ENCODE measurements around the gene SYNPO2. TPM values are rescaled to one million over a fixed set of nuclear protein-coding genes. Genes with fewer than 3 reads are reported as not detected.

Gene SYNPO2, protein sequence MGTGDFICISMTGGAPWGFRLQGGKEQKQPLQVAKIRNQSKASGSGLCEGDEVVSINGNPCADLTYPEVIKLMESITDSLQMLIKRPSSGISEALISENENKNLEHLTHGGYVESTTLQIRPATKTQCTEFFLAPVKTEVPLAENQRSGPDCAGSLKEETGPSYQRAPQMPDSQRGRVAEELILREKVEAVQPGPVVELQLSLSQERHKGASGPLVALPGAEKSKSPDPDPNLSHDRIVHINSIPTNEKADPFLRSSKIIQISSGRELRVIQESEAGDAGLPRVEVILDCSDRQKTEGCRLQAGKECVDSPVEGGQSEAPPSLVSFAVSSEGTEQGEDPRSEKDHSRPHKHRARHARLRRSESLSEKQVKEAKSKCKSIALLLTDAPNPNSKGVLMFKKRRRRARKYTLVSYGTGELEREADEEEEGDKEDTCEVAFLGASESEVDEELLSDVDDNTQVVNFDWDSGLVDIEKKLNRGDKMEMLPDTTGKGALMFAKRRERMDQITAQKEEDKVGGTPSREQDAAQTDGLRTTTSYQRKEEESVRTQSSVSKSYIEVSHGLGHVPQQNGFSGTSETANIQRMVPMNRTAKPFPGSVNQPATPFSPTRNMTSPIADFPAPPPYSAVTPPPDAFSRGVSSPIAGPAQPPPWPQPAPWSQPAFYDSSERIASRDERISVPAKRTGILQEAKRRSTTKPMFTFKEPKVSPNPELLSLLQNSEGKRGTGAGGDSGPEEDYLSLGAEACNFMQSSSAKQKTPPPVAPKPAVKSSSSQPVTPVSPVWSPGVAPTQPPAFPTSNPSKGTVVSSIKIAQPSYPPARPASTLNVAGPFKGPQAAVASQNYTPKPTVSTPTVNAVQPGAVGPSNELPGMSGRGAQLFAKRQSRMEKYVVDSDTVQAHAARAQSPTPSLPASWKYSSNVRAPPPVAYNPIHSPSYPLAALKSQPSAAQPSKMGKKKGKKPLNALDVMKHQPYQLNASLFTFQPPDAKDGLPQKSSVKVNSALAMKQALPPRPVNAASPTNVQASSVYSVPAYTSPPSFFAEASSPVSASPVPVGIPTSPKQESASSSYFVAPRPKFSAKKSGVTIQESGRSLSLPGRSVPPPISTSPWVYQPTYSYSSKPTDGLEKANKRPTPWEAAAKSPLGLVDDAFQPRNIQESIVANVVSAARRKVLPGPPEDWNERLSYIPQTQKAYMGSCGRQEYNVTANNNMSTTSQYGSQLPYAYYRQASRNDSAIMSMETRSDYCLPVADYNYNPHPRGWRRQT
- total RNA-seq, result 1 to 10 TPM in 3 of 5 donors, under 1 TPM in 2; 0.21 to 1.6 (median 1.2) TPM
- total RNA-seq (2013), result 1.4 TPM
- 0.99 to 8.7 (median 2.9) reads per million in 29 experiments for total RNA-seq

GRCh38 chr4:118888666-118889311 is at the start of gene SYNPO2:
TSS of gene SYNPO2 (plus strand) at chr4:118888854. CDS start at chr4:118889037, 183 bp downstream.
- 5% methylated on average over 26 of the region's 29 CpGs for WGBS (ENCODE audit: insufficient coverage)
- Mint-ChIP-seq H3K4me3 (peak within 1 kb of the TSS; percentile 43 to 81 (median 73)), H3K9me3 (no peaks in the 10 kb centered on the region), H3K27me3 (peaks cover 31 to 33% of the 10 kb centered on the region in 2 donors), H3K36me3 (no peaks in the 10 kb centered on the region), H3K27ac (peak within 1 kb of the TSS in 1 of 2 donors; percentile 55), H3K4me1 (peaks cover 14 to 20% (median 19%) of the 10 kb centered on the region in 3 donors)
- DNase-seq (peak in 13 of 35 experiments; percentile 2 to 29 (median 9)), ATAC-seq (replicated peaks in 1 of 4) (peak; percentile 65 to 78 (median 74))
- CTCF ChIA-PET, result interaction anchor here (1.1 to 5.6 kb wide), 2 partner anchors 117 to 118 kb away, joined by 5 to 53 read pairs; no protein-coding TSS in a partner anchor
- H3K4me3 ChIP-seq (ENCODE audit: control insufficient read depth in 1 of 2, extremely low read depth in 1 of 2, low read length in 1 of 2), result peak within 1 kb of the TSS in 1 of 2 donors; percentile 55
- POLR2A ChIA-PET, result no interaction called here
- peaks cover 0 to 8% of the 10 kb centered on the region in 2 experiments for H3K4me1 ChIP-seq (ENCODE audit: control insufficient read depth in 1 of 2, extremely low read depth in 1 of 2, insufficient read depth in 2 of 2, low read length in 2 of 2)
- no peaks in the 10 kb centered on the region for H3K9me3 ChIP-seq
- H3K36me3 ChIP-seq (ENCODE audit: control insufficient read depth in 2 of 2, extremely low read depth in 1 of 2, insufficient read depth in 1 of 2, low read length in 1 of 2), result no peaks in the 10 kb centered on the region
- peaks cover 3 to 9% of the 10 kb centered on the region in 2 experiments for H3K27me3 ChIP-seq (replicated peaks in 1 of 2; ENCODE audit: control insufficient read depth in 2 of 2, extremely low read depth in 1 of 2, insufficient read depth in 2 of 2, low read length in 1 of 2)
- no peak within 1 kb of the TSS for H3K27ac ChIP-seq (ENCODE audit: low read length)

DNA sequence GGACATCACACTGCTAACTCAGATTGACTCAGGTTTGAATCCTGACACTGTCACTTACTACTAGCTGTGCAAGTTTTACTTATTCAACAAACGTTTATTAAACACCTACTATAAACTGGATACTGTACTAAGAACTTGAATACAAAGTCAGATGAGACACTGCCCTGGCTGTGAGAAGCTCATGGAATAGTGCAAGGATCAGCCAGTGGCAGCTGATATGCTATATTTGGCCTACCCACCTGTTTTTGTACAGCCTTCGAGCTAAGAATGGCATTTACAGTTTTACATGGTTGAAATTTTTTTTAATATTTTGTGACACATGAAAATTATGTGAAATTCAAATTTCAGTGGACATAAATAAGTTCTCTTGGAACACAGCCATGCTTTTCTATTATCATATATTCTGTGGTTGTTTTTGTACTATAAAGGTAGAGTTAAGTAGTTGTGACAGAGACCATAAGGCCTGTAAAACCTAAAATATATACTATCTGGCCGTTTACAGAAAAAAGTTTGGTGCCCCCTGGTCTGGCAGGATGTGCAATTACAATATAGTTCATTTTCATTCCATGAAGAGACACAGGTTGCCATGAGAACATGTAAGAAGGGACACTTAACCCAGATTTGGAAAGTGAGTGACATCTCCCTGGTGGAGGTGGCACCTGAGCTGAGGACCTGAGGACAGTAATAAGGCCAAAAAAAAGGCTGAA is 49.3 kb upstream of the SYNPO2 start:
- no peaks in the 10 kb centered on the region for H3K9me3 ChIP-seq
- H3K4me1 ChIP-seq (ENCODE audit: control insufficient read depth in 1 of 2, extremely low read depth in 1 of 2, insufficient read depth in 2 of 2, low read length in 2 of 2), result peaks cover 2 to 9% of the 10 kb centered on the region in 2 experiments
- no peak overlapping the region for H3K27ac ChIP-seq (ENCODE audit: low read length)
- WGBS (ENCODE audit: insufficient coverage), result 33% methylated on average over 1 of the region's 3 CpGs
- ChIA-PET CTCF (interaction anchor here in 1 of 2 donors (1.1 kb wide), 1 partner anchor 202 kb away, joined by 3 read pairs; no protein-coding TSS in a partner anchor), POLR2A (interaction anchor here in 1 of 2 donors (0.6 kb wide), 1 partner anchor 23 kb away, joined by 3 read pairs; no protein-coding TSS in a partner anchor)
- no peak for DNase-seq
- H3K4me1 Mint-ChIP-seq, result peaks cover 12 to 16% (median 15%) of the 10 kb centered on the region in 3 donors
- no peak overlapping the region for H3K4me3 Mint-ChIP-seq
- no peak for ATAC-seq (replicated peaks in 1 of 4)
- no peaks in the 10 kb centered on the region for H3K36me3 ChIP-seq (ENCODE audit: control insufficient read depth in 2 of 2, extremely low read depth in 1 of 2, insufficient read depth in 1 of 2, low read length in 1 of 2)
- H3K27me3 Mint-ChIP-seq, result peaks cover 0 to 3% of the 10 kb centered on the region in 2 donors
- no peaks in the 10 kb centered on the region for H3K36me3 Mint-ChIP-seq
- no peak overlapping the region for H3K4me3 ChIP-seq (ENCODE audit: control insufficient read depth in 1 of 2, extremely low read depth in 1 of 2, low read length in 1 of 2)
- H3K27ac Mint-ChIP-seq, result no peak overlapping the region
- H3K9me3 Mint-ChIP-seq, result no peaks in the 10 kb centered on the region
- H3K27me3 ChIP-seq (replicated peaks in 1 of 2; ENCODE audit: control insufficient read depth in 2 of 2, extremely low read depth in 1 of 2, insufficient read depth in 2 of 2, low read length in 1 of 2), result no peaks in the 10 kb centered on the region

- no peak overlapping the region for H3K4me3 ChIP-seq (ENCODE audit: control insufficient read depth in 1 of 2, extremely low read depth in 1 of 2, low read length in 1 of 2)
- Mint-ChIP-seq H3K36me3 (no peaks in the 10 kb centered on the region), H3K9me3 (no peaks in the 10 kb centered on the region), H3K4me3 (no peak overlapping the region), H3K27ac (no peak overlapping the region), H3K27me3 (peaks cover 0 to 6% of the 10 kb centered on the region in 2 donors), H3K4me1 (no peaks in the 10 kb centered on the region)
- H3K27ac ChIP-seq (ENCODE audit: low read length), result no peak overlapping the region
- ChIA-PET POLR2A (no interaction called here), CTCF (no interaction called here)
- no peak for DNase-seq
- no peaks in the 10 kb centered on the region for H3K9me3 ChIP-seq
- H3K36me3 ChIP-seq (ENCODE audit: control insufficient read depth in 2 of 2, extremely low read depth in 1 of 2, insufficient read depth in 1 of 2, low read length in 1 of 2), result no peaks in the 10 kb centered on the region
- no peaks in the 10 kb centered on the region for H3K27me3 ChIP-seq (replicated peaks in 1 of 2; ENCODE audit: control insufficient read depth in 2 of 2, extremely low read depth in 1 of 2, insufficient read depth in 2 of 2, low read length in 1 of 2)
- H3K4me1 ChIP-seq (ENCODE audit: control insufficient read depth in 1 of 2, extremely low read depth in 1 of 2, insufficient read depth in 2 of 2, low read length in 2 of 2), result no peaks in the 10 kb centered on the region
- WGBS (ENCODE audit: insufficient coverage), result no CpG with 5 or more reads among the region's 3 CpGs
- ATAC-seq (replicated peaks in 1 of 4), result no peak
Measured at GRCh38 chr4:118842055-118842454, 46.6 kb upstream of the SYNPO2 start.

DNA sequence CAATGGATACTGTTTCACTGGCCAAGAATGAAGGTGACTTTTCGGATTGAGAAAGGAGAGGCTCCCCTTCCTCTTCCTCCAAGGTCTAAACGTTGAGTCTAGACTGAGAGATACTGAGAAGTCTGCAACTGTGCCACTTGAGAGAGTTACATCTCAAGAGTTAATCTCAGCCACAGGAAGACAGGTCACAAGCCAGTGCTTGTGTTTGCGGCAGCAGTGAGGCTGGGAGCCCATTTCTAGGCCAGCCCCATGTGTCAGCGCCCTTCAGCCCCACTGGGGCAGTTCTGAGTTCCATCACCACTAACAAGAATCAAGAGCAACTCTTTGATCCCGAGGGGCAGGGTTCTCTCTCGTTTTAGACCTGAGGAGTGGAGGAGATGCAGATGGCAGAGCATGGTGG is 45.4 kb upstream of the SYNPO2 start:
- Mint-ChIP-seq H3K4me1 (no peaks in the 10 kb centered on the region), H3K4me3 (no peak overlapping the region)

GRCh38 chr4:118845552-118846050 is 43.1 kb upstream of the SYNPO2 start:
- no peak for DNase-seq
- H3K4me1 ChIP-seq (ENCODE audit: control insufficient read depth in 1 of 2, extremely low read depth in 1 of 2, insufficient read depth in 2 of 2, low read length in 2 of 2), result peaks cover under 1 to 5% of the 10 kb centered on the region in 2 experiments
- no peaks in the 10 kb centered on the region for H3K36me3 Mint-ChIP-seq
- no peak overlapping the region for H3K27ac Mint-ChIP-seq
- ChIA-PET CTCF (no interaction called here), POLR2A (interaction anchor here in 1 of 2 donors (0.6 kb wide), 1 partner anchor 439 kb away, joined by 3 read pairs; no protein-coding TSS in a partner anchor)
- no peak overlapping the region for H3K4me3 ChIP-seq (ENCODE audit: control insufficient read depth in 1 of 2, extremely low read depth in 1 of 2, low read length in 1 of 2)
- no peak overlapping the region for H3K27ac ChIP-seq (ENCODE audit: low read length)
- H3K9me3 Mint-ChIP-seq, result no peaks in the 10 kb centered on the region
- no peak overlapping the region for H3K4me3 Mint-ChIP-seq
- peaks cover 2 to 11% of the 10 kb centered on the region in 2 donors for H3K27me3 Mint-ChIP-seq
- peaks cover 0 to 3% of the 10 kb centered on the region in 2 experiments for H3K27me3 ChIP-seq (replicated peaks in 1 of 2; ENCODE audit: control insufficient read depth in 2 of 2, extremely low read depth in 1 of 2, insufficient read depth in 2 of 2, low read length in 1 of 2)
- H3K9me3 ChIP-seq, result no peaks in the 10 kb centered on the region
- no peaks in the 10 kb centered on the region for H3K36me3 ChIP-seq (ENCODE audit: control insufficient read depth in 2 of 2, extremely low read depth in 1 of 2, insufficient read depth in 1 of 2, low read length in 1 of 2)
- no peak for ATAC-seq (replicated peaks in 1 of 4)
- H3K4me1 Mint-ChIP-seq, result peaks cover 7 to 9% (median 7%) of the 10 kb centered on the region in 3 donors

More for the DNA sequence above, 45.4 kb upstream of the SYNPO2 start:
- POLR2A ChIA-PET, result no interaction called here
- no peaks in the 10 kb centered on the region for H3K9me3 ChIP-seq
- no peak for DNase-seq
- H3K36me3 ChIP-seq (ENCODE audit: control insufficient read depth in 2 of 2, extremely low read depth in 1 of 2, insufficient read depth in 1 of 2, low read length in 1 of 2), result no peaks in the 10 kb centered on the region
- ATAC-seq (replicated peaks in 1 of 4), result no peak
- peaks cover 0 to under 1% of the 10 kb centered on the region in 2 experiments for H3K27me3 ChIP-seq (replicated peaks in 1 of 2; ENCODE audit: control insufficient read depth in 2 of 2, extremely low read depth in 1 of 2, insufficient read depth in 2 of 2, low read length in 1 of 2)
- WGBS (ENCODE audit: insufficient coverage), result 73% methylated on average over 2 of the region's 6 CpGs
- CTCF ChIA-PET, result interaction anchor here (0.6 to 0.7 kb wide), 2 partner anchors 19 to 441 kb away, joined by 3 read pairs; no protein-coding TSS in a partner anchor
- Mint-ChIP-seq H3K9me3 (no peaks in the 10 kb centered on the region), H3K36me3 (no peaks in the 10 kb centered on the region), H3K27ac (no peak overlapping the region), H3K27me3 (peaks cover 2 to 11% of the 10 kb centered on the region in 2 donors)
- H3K4me3 ChIP-seq (ENCODE audit: control insufficient read depth in 1 of 2, extremely low read depth in 1 of 2, low read length in 1 of 2), result no peak overlapping the region
- no peaks in the 10 kb centered on the region for H3K4me1 ChIP-seq (ENCODE audit: control insufficient read depth in 1 of 2, extremely low read depth in 1 of 2, insufficient read depth in 2 of 2, low read length in 2 of 2)
- no peak overlapping the region for H3K27ac ChIP-seq (ENCODE audit: low read length)

All from T-cell (primary cell).